Measurements from ENCODE around the gene HACL1. TPM values are rescaled to one million over a fixed set of nuclear protein-coding genes. Genes with fewer than 3 reads are reported as not detected.

Gene HACL1
- total RNA-seq, 1 experiment from 2014 or later, result 28.7 TPM

GRCh38 chr3:15519096-15519495 lies 82.3 kb downstream of the HACL1 start:
- no peak overlapping the region for H2AFZ ChIP-seq
- CTCF ChIA-PET, result no interaction called here
- POLR2A ChIA-PET (ENCODE audit: unreplicated experiment), result no interaction called here
- H3K9me3 ChIP-seq (ENCODE audit: insufficient read depth, low read depth), result no peaks in the 10 kb centered on the region
- intact Hi-C loops (cut with micrococcal nuclease; ENCODE audit: unreplicated experiment), result no loop called here
- DNase-seq, result no peak
- no peaks in the 10 kb centered on the region for H3K79me2 ChIP-seq (ENCODE audit: low read depth)
- no peak overlapping the region for H3K27ac ChIP-seq
- H3K36me3 ChIP-seq (ENCODE audit: low read depth), result no peaks in the 10 kb centered on the region
- no peak overlapping the region for H3K4me2 ChIP-seq
- no peak overlapping the region for H3K4me3 ChIP-seq
- no TSS peak for BruUV-seq (replicated peaks)
- no peaks in the 10 kb centered on the region for H3F3A ChIP-seq (ENCODE audit: insufficient read depth, low read depth)
- no peaks in the 10 kb centered on the region for H3K9me2 ChIP-seq (ENCODE audit: insufficient read depth)
- TF ChIP-seq CTCF (conservative IDR thresholded peaks at IDR 0.05) (no peak), EZH2 (IDR thresholded peaks at IDR 0.05; ENCODE audit: low read depth) (no peak)
- no peaks in the 10 kb centered on the region for H3K4me1 ChIP-seq (replicated peaks; ENCODE audit: insufficient read depth)
- H3K27me3 ChIP-seq (ENCODE audit: insufficient read depth, low read depth), result no peaks in the 10 kb centered on the region
- H4K20me1 ChIP-seq (ENCODE audit: insufficient read depth), result no peaks in the 10 kb centered on the region

GRCh38 chr3:15514663-15515340 lies 86.6 kb downstream of the HACL1 start:
- H3K27me3 ChIP-seq (ENCODE audit: insufficient read depth, low read depth), result no peaks in the 10 kb centered on the region; the same call in 1 of the 2 replicates
- no peak overlapping the region for H2AFZ ChIP-seq
- no TSS peak for BruUV-seq (replicated peaks)
- H3K4me1 ChIP-seq (replicated peaks; ENCODE audit: insufficient read depth), result no peaks in the 10 kb centered on the region
- no peaks in the 10 kb centered on the region for H3K9me3 ChIP-seq (ENCODE audit: insufficient read depth, low read depth)
- H3K4me2 ChIP-seq, result no peak overlapping the region
- H3F3A ChIP-seq (ENCODE audit: insufficient read depth, low read depth), result no peaks in the 10 kb centered on the region
- DNase-seq, result no peak
- ChIA-PET POLR2A (ENCODE audit: unreplicated experiment) (no interaction called here), CTCF (no interaction called here)
- H3K9me2 ChIP-seq (ENCODE audit: insufficient read depth), result no peaks in the 10 kb centered on the region
- no peak overlapping the region for H3K27ac ChIP-seq
- TF ChIP-seq CTCF (conservative IDR thresholded peaks at IDR 0.05) (no peak), EZH2 (IDR thresholded peaks at IDR 0.05; ENCODE audit: low read depth) (no peak)
- intact Hi-C loops (cut with micrococcal nuclease; ENCODE audit: unreplicated experiment), result no loop called here
- no peak overlapping the region for H3K4me3 ChIP-seq
- no peaks in the 10 kb centered on the region for H3K79me2 ChIP-seq (ENCODE audit: low read depth)
- H3K36me3 ChIP-seq (ENCODE audit: low read depth), result no peaks in the 10 kb centered on the region
- H4K20me1 ChIP-seq (ENCODE audit: insufficient read depth), result no peaks in the 10 kb centered on the region; the same call in 1 of the 2 replicates

- H3F3A ChIP-seq (ENCODE audit: insufficient read depth, low read depth), result no peaks in the 10 kb centered on the region
- ChIA-PET POLR2A (ENCODE audit: unreplicated experiment) (no interaction called here), CTCF (no interaction called here)
- no peak for DNase-seq
- TF ChIP-seq CTCF (conservative IDR thresholded peaks at IDR 0.05), result no peak
- no peak for TF ChIP-seq EZH2 (IDR thresholded peaks at IDR 0.05; ENCODE audit: low read depth)
- intact Hi-C loops (cut with micrococcal nuclease; ENCODE audit: unreplicated experiment), result no loop called here
- no peak overlapping the region for H3K4me3 ChIP-seq
- H3K36me3 ChIP-seq (ENCODE audit: low read depth), result no peaks in the 10 kb centered on the region
- no peaks in the 10 kb centered on the region for H3K9me3 ChIP-seq (ENCODE audit: insufficient read depth, low read depth)
- no peaks in the 10 kb centered on the region for H3K9me2 ChIP-seq (ENCODE audit: insufficient read depth)
- no peaks in the 10 kb centered on the region; the same call in 1 of the 2 replicates for H4K20me1 ChIP-seq (ENCODE audit: insufficient read depth)
- H3K79me2 ChIP-seq (ENCODE audit: low read depth), result no peaks in the 10 kb centered on the region
- no peak overlapping the region for H2AFZ ChIP-seq
- no peak overlapping the region for H3K4me2 ChIP-seq
- no peak overlapping the region for H3K27ac ChIP-seq
- H3K27me3 ChIP-seq (ENCODE audit: insufficient read depth, low read depth), result no peaks in the 10 kb centered on the region; the same call in 1 of the 2 replicates
- BruUV-seq (replicated peaks), result no TSS peak
- no peaks in the 10 kb centered on the region for H3K4me1 ChIP-seq (replicated peaks; ENCODE audit: insufficient read depth)
These were observed 87.3 kb downstream of the HACL1 start for GRCh38 chr3:15513810-15514662.

Measured in PC-9 (cell line).